ENCODE data around the gene NTNG2. TPM values are rescaled to one million over a fixed set of nuclear protein-coding genes. Genes with fewer than 3 reads are reported as not detected.

Gene NTNG2
- total and polyA plus RNA-seq, 2 of the 13 experiments (the other 11 are each of a cell fraction or from before 2014, with no cell fraction given) = 0.02 to 0.36 TPM

DNA sequence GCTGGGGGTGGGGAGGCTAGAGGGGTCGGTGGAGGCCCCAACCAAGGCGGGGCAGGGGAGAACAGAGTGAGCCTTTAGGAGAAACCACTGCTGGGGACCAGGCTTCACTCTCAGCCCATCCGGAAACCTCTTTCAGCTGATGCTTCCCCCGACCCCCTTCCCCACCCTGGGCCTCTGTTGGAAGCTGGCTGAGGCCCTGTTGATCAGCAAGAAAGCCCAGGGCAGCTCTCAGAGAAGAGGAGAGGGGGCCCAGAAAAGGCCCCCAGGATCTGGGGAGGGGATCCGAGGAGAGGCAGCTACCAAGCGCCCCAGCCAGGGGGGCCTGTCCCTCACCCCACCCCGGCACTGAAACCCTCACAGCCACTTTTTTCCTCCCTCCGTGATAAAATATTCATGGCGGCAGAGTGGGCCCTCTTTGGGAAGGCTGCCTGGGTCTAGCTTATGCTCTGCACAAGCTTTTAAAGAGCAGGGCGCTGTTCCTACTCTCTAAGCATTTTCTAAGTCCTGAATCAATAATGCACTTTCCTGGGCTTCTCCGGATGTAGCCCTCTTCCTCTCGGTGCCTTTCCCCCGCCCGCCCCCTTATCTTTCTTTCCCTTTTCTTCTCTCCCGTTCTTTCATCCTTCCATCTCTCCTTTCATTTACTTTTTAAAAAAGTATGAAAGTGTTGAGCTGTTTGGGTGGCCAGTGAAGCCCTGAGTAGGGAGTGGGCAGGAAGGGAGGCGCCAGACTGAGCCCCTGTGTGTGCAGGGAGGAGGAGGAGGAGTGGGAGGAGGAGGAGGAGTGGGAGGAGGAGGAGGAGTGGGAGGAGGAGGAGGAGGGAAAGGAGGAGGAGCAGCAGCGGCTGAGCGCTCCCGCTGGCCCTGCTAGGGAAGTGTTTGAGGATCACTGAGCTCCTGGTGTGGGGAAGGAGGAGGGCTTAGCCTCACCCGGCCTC, 23.5 kb downstream of the NTNG2 start:
- Histone ChIP-seq H3K4me1 (ENCODE audit: insufficient read depth, low read length) (no peaks in the 10 kb centered on the region), H4K20me1 (ENCODE audit: insufficient read depth, low read length) (peaks cover 11% of the 10 kb centered on the region; the same call in 1 of the 2 replicates), H3K36me3 (replicated peaks in 1 of 2; ENCODE audit: control insufficient read depth in 1 of 2, insufficient read depth in 2 of 2, low read length in 2 of 2) (no peaks in the 10 kb centered on the region), H3K9me3 (ENCODE audit: low read length) (no peaks in the 10 kb centered on the region), H3K79me2 (ENCODE audit: insufficient read depth, low read length) (no peaks in the 10 kb centered on the region), H3K4me2 (ENCODE audit: low read depth, low read length) (no peak overlapping the region), H3K4me3 (replicated peaks in 1 of 3; ENCODE audit: insufficient read depth in 1 of 3, low read depth in 2 of 3, low read length in 3 of 3) (no peak overlapping the region), H3K9ac (ENCODE audit: insufficient read depth, low read depth, low read length) (no peak overlapping the region), H3K27me3 (ENCODE audit: control insufficient read depth in 1 of 2, insufficient read depth in 2 of 2, low read length in 2 of 2) (peaks cover 8 to 79% of the 10 kb centered on the region in 2 experiments), H2AFZ (ENCODE audit: low read length) (no peak overlapping the region), H3K27ac (ENCODE audit: extremely low read length, insufficient read depth, low read length) (no peak overlapping the region)
- TF ChIP-seq ZNF3 (CRISPR knock-in tag; IDR thresholded peaks at IDR 0.05) (no peak), ZNF263 (CRISPR knock-in tag; IDR thresholded peaks at IDR 0.05) (peak; percentile 75), HNRNPK (IDR thresholded peaks at IDR 0.05; ENCODE audit: low read depth, low read length, poor library complexity, severe bottlenecking) (peak; percentile 45)
- in situ Hi-C loops (cut with HindIII; ENCODE audit: extremely low pct_ligation_motif_present, low pct_unique_long_range_greater_than_20kb) (no loop called here), intact Hi-C loops (cut with micrococcal nuclease; ENCODE audit: unreplicated experiment) (no loop called here)
- CTCF ChIA-PET (ENCODE audit: low intra/inter-chr PET ratio, low total read pairs) = no interaction called here
- 11% methylated on average over 16 of the region's 20 CpGs for WGBS (ENCODE audit: low lambda C conversion rate)
- POLR2A ChIA-PET = no interaction called here
- FAIRE-seq (no peak), DNase-seq (ENCODE audit: low spot score) (no peak), ATAC-seq (no peak)
- BruUV-seq (replicated peaks) = no TSS peak

GRCh38 chr9:132187121-132187620, 25.3 kb downstream of the NTNG2 start:
- H3K9me3 ChIP-seq (ENCODE audit: low read length) = no peaks in the 10 kb centered on the region
- BruUV-seq (replicated peaks) = no TSS peak
- no peaks in the 10 kb centered on the region for H3K36me3 ChIP-seq (replicated peaks in 1 of 2; ENCODE audit: control insufficient read depth in 1 of 2, insufficient read depth in 2 of 2, low read length in 2 of 2)
- no peaks in the 10 kb centered on the region for H3K4me1 ChIP-seq (ENCODE audit: insufficient read depth, low read length)
- intact Hi-C loops (cut with micrococcal nuclease; ENCODE audit: unreplicated experiment) = no loop called here
- DNase-seq (ENCODE audit: low spot score) (no peak), FAIRE-seq (no peak), ATAC-seq (no peak)
- in situ Hi-C loops (cut with HindIII; ENCODE audit: extremely low pct_ligation_motif_present, low pct_unique_long_range_greater_than_20kb) = no loop called here
- H3K4me3 ChIP-seq (replicated peaks in 1 of 3; ENCODE audit: insufficient read depth in 1 of 3, low read depth in 2 of 3, low read length in 3 of 3) = no peak overlapping the region
- H3K27me3 ChIP-seq (ENCODE audit: control insufficient read depth in 1 of 2, insufficient read depth in 2 of 2, low read length in 2 of 2) = peaks cover 10 to 77% of the 10 kb centered on the region in 2 experiments; a peak in 4 of 5 replicates
- H3K4me2 ChIP-seq (ENCODE audit: low read depth, low read length) = no peak overlapping the region
- ChIA-PET CTCF (ENCODE audit: low intra/inter-chr PET ratio, low total read pairs) (no interaction called here), POLR2A (no interaction called here)
- no peak overlapping the region for H3K9ac ChIP-seq (ENCODE audit: insufficient read depth, low read depth, low read length)
- peaks cover 9% of the 10 kb centered on the region; the same call in 1 of the 2 replicates for H4K20me1 ChIP-seq (ENCODE audit: insufficient read depth, low read length)
- 26% methylated on average over 14 of the region's 14 CpGs for WGBS (ENCODE audit: low lambda C conversion rate)
- H2AFZ ChIP-seq (ENCODE audit: low read length) = no peak overlapping the region
- no peaks in the 10 kb centered on the region for H3K79me2 ChIP-seq (ENCODE audit: insufficient read depth, low read length)
- TF ChIP-seq, protein P1, sequence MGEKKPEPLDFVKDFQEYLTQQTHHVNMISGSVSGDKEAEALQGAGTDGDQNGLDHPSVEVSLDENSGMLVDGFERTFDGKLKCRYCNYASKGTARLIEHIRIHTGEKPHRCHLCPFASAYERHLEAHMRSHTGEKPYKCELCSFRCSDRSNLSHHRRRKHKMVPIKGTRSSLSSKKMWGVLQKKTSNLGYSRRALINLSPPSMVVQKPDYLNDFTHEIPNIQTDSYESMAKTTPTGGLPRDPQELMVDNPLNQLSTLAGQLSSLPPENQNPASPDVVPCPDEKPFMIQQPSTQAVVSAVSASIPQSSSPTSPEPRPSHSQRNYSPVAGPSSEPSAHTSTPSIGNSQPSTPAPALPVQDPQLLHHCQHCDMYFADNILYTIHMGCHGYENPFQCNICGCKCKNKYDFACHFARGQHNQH (CRISPR knock-in tag; IDR thresholded peaks at IDR 0.05) = no peak
- TF ChIP-seq CHD2 (IDR thresholded peaks at IDR 0.05; ENCODE audit: low read depth, low read length) = no peak
- no peak overlapping the region for H3K27ac ChIP-seq (ENCODE audit: extremely low read length, insufficient read depth, low read length)

Data from HepG2 (cell line).